ENCODE measurements around the gene ALKBH8. TPM values are rescaled to one million over a fixed set of nuclear protein-coding genes. Genes with fewer than 3 reads are reported as not detected.

Gene ALKBH8
- total and polyA plus RNA-seq, 2 of the 8 experiments (the other 6 are each of a cell fraction or from before 2014, with no cell fraction given), result 3.6 to 11.9 TPM

- Histone ChIP-seq H3K27ac (ENCODE audit: low read depth, low read length) (no peak overlapping the region), H4K5ac (ENCODE audit: insufficient read length, low read depth, low read length) (no peak overlapping the region), H3K9me3 (ENCODE audit: insufficient read depth in 2 of 2, low read depth in 1 of 2, low read length in 1 of 2) (no peaks in the 10 kb centered on the region), H3K79me1 (ENCODE audit: low read depth, low read length) (no peaks in the 10 kb centered on the region), H2AK5ac (ENCODE audit: low read depth, low read length) (no peak overlapping the region), H2AFZ (ENCODE audit: low read length) (no peak overlapping the region), H3K18ac (ENCODE audit: extremely low read depth, low read length) (no peak overlapping the region), H3K9ac (replicated peaks in 1 of 4; ENCODE audit: extremely low read depth in 1 of 4, low read depth in 3 of 4, low read length in 3 of 4) (no peak overlapping the region), H3K23me2 (ENCODE audit: low read depth, low read length) (peaks cover 11% of the 10 kb centered on the region), H2BK12ac (ENCODE audit: low read depth, low read length) (no peak overlapping the region), H2BK120ac (replicated peaks; ENCODE audit: low read depth, low read length) (no peak overlapping the region), H3K36me3 (ENCODE audit: control insufficient read depth in 2 of 4, insufficient read depth in 4 of 4, low read length in 3 of 4) (no peaks in the 10 kb centered on the region), H3K14ac (ENCODE audit: insufficient read length) (no peak overlapping the region), H3K4ac (replicated peaks; ENCODE audit: insufficient read length, low read depth, low read length) (no peak overlapping the region), H3K23ac (ENCODE audit: insufficient read length) (no peak overlapping the region), H2BK5ac (ENCODE audit: low read depth, low read length) (no peak overlapping the region), H3K4me1 (replicated peaks in 1 of 4; ENCODE audit: control insufficient read depth in 3 of 4, insufficient read depth in 4 of 4, low read length in 3 of 4) (peaks cover 0 to 8% (median 3%) of the 10 kb centered on the region in 4 experiments; a peak in 6 of 7 replicates), H3K27me3 (replicated peaks in 1 of 4; ENCODE audit: control insufficient read depth in 3 of 4, extremely low read depth in 1 of 4, insufficient read depth in 3 of 4, low read length in 3 of 4) (peaks cover 11 to 41% (median 35%) of the 10 kb centered on the region in 4 experiments), H3K79me2 (ENCODE audit: control insufficient read depth in 1 of 2, insufficient read depth in 2 of 2, low read length in 2 of 2) (no peaks in the 10 kb centered on the region), H4K8ac (ENCODE audit: extremely low read depth, insufficient read depth, low read length) (no peak overlapping the region), H4K20me1 (replicated peaks in 1 of 2; ENCODE audit: control insufficient read depth in 1 of 2, insufficient read depth in 2 of 2, low read length in 2 of 2) (peaks cover 4 to 5% of the 10 kb centered on the region in 2 experiments), H2BK15ac (ENCODE audit: low read length) (no peak overlapping the region), H3K4me3 (ENCODE audit: extremely low read depth in 1 of 4, insufficient read depth in 2 of 4, low read depth in 3 of 4, low read length in 4 of 4) (no peak overlapping the region), H3K4me2 (ENCODE audit: insufficient read depth in 1 of 2, low read depth in 2 of 2, low read length in 2 of 2) (no peak overlapping the region), H2BK20ac (ENCODE audit: low read length) (no peak overlapping the region), H3K56ac (replicated peaks; ENCODE audit: insufficient read length, low read depth, low read length) (no peak overlapping the region), H4K91ac (replicated peaks; ENCODE audit: insufficient read length, low read length) (no peak overlapping the region)
- FAIRE-seq, result no peak
- DNase-seq (ENCODE audit: low read depth in 1 of 2, low spot score in 2 of 2), result no peak
- ChIA-PET POLR2A (ENCODE audit: partially characterized antibody) (no interaction called here), CTCF (ENCODE audit: partially characterized antibody) (interaction anchor here (0.6 to 1.9 kb wide), 6 partner anchors 12 to 100 kb away, joined by 3 to 7 read pairs (median 4); no protein-coding TSS in a partner anchor)
- WGBS, 2 experiments (ENCODE audit: extremely low coverage in 1 of 2, insufficient coverage in 1 of 2, insufficient read length in 1 of 2, insufficient replicate concordance in 2 of 2, low coverage in 1 of 2, low lambda C conversion rate in 2 of 2, missing lambda C conversion rate in 1 of 2), result 86% methylated on average over 5 of the region's 5 CpGs; no CpG with 5 or more reads in 1 of the 2 experiments
- TF ChIP-seq NANOG (IDR thresholded peaks at IDR 0.05; ENCODE audit: insufficient read depth, low read depth, low read length, poor library complexity, severe bottlenecking) (no peak), POLR2AphosphoS5 (IDR thresholded peaks at IDR 0.05; ENCODE audit: low read depth, low read length) (no peak), USF2 (IDR thresholded peaks at IDR 0.05; ENCODE audit: low read length) (no peak), SUZ12 (IDR thresholded peaks at IDR 0.05; ENCODE audit: low read length) (no peak), JUN (IDR thresholded peaks at IDR 0.05; ENCODE audit: low read depth, low read length) (no peak), GTF2F1 (IDR thresholded peaks at IDR 0.05; ENCODE audit: borderline replicate concordance, low read depth, low read length) (no peak), BRCA1 (IDR thresholded peaks at IDR 0.05; ENCODE audit: low read depth, low read length) (no peak), EZH2 (IDR thresholded peaks at IDR 0.05; ENCODE audit: low read depth, low read length, severe bottlenecking) (no peak), SIN3A (conservative IDR thresholded peaks at IDR 0.05 in 1 of 2, IDR thresholded peaks at IDR 0.05 in 1 of 2; ENCODE audit: low read depth in 1 of 2, low read length in 2 of 2) (no peak), CBX8 (IDR thresholded peaks at IDR 0.05; ENCODE audit: borderline replicate concordance, low read depth, low read length) (no peak), JUND (IDR thresholded peaks at IDR 0.05; ENCODE audit: low read length) (no peak), MAFK (IDR thresholded peaks at IDR 0.05; ENCODE audit: low read depth, low read length) (no peak)
These were observed 21.9 kb upstream of the ALKBH8 start for GRCh38 chr11:107587306-107587979.
